Endodermal cell (in vitro differentiated cells): Measurements from ENCODE around the gene GLDN. TPM values are rescaled to one million over a fixed set of nuclear protein-coding genes. Genes with fewer than 3 reads are reported as not detected.

Experiments
- DNase-seq: peaks from one replicate; pipeline ENCODE4 v3.0.0-alpha.2; 2017
- H3K27ac ChIP-seq: 2 replicates; pipeline ENCODE4 v1.5.1; 2013; ENCODE audit warnings: mild to moderate bottlenecking, low read depth, low read length, moderate library complexity
- H3K27me3 ChIP-seq: 2 replicates; pipeline ENCODE4 v1.6.1; 2013; ENCODE audit warnings: mild to moderate bottlenecking, low read length, moderate library complexity; ENCODE audit not compliant: insufficient read depth, control insufficient read depth, poor library complexity, severe bottlenecking
- H3K36me3 ChIP-seq: 2 replicates; pipeline ENCODE4 v1.7.0; 2013; ENCODE audit warnings: mild to moderate bottlenecking, low read length, moderate library complexity; ENCODE audit not compliant: control insufficient read depth, insufficient read depth
- H3K4me1 ChIP-seq: one replicate; pipeline ENCODE4 v1.7.0; 2013; ENCODE audit warnings: low read length; ENCODE audit not compliant: control insufficient read depth, insufficient read depth
- H3K4me3 ChIP-seq: 2 replicates; pipeline ENCODE4 v1.5.1; 2013; ENCODE audit warnings: mild to moderate bottlenecking, low read length, moderate library complexity
- H3K9ac ChIP-seq: 2 replicates; pipeline ENCODE4 v1.6.1; 2013; ENCODE audit warnings: mild to moderate bottlenecking, low read length, moderate library complexity; ENCODE audit not compliant: poor library complexity, severe bottlenecking; ENCODE audit errors: extremely low read depth
- H3K9me3 ChIP-seq: 2 replicates; pipeline ENCODE4 v1.6.1; 2013; ENCODE audit warnings: mild to moderate bottlenecking, low read length, moderate library complexity; ENCODE audit not compliant: control insufficient read depth
- H3K27ac Mint-ChIP-seq: 2 replicates; pipeline ENCODE4 v1.8.0; 2020; ENCODE audit warnings: mixed read lengths
- H3K27me3 Mint-ChIP-seq: 2 replicates; pipeline ENCODE4 v1.8.0; 2021; ENCODE audit warnings: mild to moderate bottlenecking, mixed read lengths; ENCODE audit not compliant: insufficient read depth
- H3K36me3 Mint-ChIP-seq: 2 replicates; pipeline ENCODE4 v1.8.0; 2020; ENCODE audit warnings: low read depth, mixed read lengths
- H3K4me1 Mint-ChIP-seq: 2 replicates; pipeline ENCODE4 v1.8.0; 2020; ENCODE audit warnings: mixed read lengths
- H3K4me3 Mint-ChIP-seq: 2 replicates; pipeline ENCODE4 v1.8.0; 2020; ENCODE audit warnings: mild to moderate bottlenecking, moderate library complexity, mixed read lengths
- H3K9me3 Mint-ChIP-seq: 2 replicates; pipeline ENCODE4 v1.8.0; 2020; ENCODE audit warnings: mild to moderate bottlenecking, mixed read lengths
- WGBS, 2 experiments: methylation state at CpG; one replicate each; pipeline versions ENCODE4 v1.1.5 to v1.1.7; 2013; ENCODE audit warnings: missing lambda C conversion rate in 2 of 2, mixed read lengths in 1 of 2; ENCODE audit not compliant: insufficient coverage in 1 of 2, insufficient read length in 1 of 2; 5-methylcytosine and 5-hydroxymethylcytosine counted together
- total RNA-seq, 2 donors: library from RNA; stranded (reverse); fragmentation: NEBNext Ultra II Directional in 1 of 2; extraction: Animal tissue kit (Norgen Biotek cat#: 25700) in 1 of 2; gene quantifications; 2 replicates in 1 of 2; 3 replicates in 1 of 2; pipeline ENCODE4 v1.2.1, GENCODE V29; 2021
- TF ChIP-seq, protein P1 (sequence below): fragments of 200-600 bp; sonication (generic); conservative IDR thresholded peaks from 2 replicates; pipeline ENCODE4 v1.5.0; 2021; ENCODE audit warnings: antibody characterized with exemption, mild to moderate bottlenecking

GLDN gene
- total RNA-seq, 2 donors from 2014 or later = 0.62 to 1.7 TPM

DNA sequence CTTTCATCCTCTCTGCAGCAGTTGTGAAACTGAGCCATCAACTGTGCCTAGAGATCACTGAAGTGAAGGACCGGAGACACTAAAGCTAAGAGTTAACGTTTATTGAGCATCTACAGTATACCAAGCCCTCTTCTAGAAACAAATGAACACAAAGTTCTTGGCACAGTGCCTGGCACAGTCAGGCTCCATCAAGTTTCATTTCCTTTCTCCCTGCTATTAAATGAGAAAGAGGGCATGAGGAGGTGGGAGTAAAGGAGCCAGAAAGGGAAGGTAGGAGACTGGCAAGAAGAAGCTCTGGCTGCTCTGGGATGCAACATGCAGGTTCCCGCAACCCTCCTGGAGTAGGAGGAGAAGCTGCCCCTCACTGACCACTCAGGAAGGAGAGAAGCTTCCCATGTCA, 33.6 kb upstream of the GLDN start:
- no peak overlapping the region for H3K4me3 Mint-ChIP-seq
- Histone ChIP-seq H3K27ac (no peak overlapping the region), H3K27me3 (peaks cover 8% of the 10 kb centered on the region), H3K9ac (no peak overlapping the region), H3K4me3 (no peak overlapping the region), H3K9me3 (no peaks in the 10 kb centered on the region), H3K4me1 (no peaks in the 10 kb centered on the region), H3K36me3 (no peaks in the 10 kb centered on the region)
- H3K9me3 Mint-ChIP-seq = no peaks in the 10 kb centered on the region
- no peak overlapping the region for H3K27ac Mint-ChIP-seq
- WGBS, 2 experiments = 83 to 94% methylated on average over 1 to 3 of the region's 3 CpGs
- H3K36me3 Mint-ChIP-seq = no peaks in the 10 kb centered on the region
- TF ChIP-seq, protein P1, sequence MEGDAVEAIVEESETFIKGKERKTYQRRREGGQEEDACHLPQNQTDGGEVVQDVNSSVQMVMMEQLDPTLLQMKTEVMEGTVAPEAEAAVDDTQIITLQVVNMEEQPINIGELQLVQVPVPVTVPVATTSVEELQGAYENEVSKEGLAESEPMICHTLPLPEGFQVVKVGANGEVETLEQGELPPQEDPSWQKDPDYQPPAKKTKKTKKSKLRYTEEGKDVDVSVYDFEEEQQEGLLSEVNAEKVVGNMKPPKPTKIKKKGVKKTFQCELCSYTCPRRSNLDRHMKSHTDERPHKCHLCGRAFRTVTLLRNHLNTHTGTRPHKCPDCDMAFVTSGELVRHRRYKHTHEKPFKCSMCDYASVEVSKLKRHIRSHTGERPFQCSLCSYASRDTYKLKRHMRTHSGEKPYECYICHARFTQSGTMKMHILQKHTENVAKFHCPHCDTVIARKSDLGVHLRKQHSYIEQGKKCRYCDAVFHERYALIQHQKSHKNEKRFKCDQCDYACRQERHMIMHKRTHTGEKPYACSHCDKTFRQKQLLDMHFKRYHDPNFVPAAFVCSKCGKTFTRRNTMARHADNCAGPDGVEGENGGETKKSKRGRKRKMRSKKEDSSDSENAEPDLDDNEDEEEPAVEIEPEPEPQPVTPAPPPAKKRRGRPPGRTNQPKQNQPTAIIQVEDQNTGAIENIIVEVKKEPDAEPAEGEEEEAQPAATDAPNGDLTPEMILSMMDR = no peak
- H3K4me1 Mint-ChIP-seq = peaks cover 13% of the 10 kb centered on the region
- H3K27me3 Mint-ChIP-seq = peaks cover 37% of the 10 kb centered on the region
- no peak for DNase-seq

DNA sequence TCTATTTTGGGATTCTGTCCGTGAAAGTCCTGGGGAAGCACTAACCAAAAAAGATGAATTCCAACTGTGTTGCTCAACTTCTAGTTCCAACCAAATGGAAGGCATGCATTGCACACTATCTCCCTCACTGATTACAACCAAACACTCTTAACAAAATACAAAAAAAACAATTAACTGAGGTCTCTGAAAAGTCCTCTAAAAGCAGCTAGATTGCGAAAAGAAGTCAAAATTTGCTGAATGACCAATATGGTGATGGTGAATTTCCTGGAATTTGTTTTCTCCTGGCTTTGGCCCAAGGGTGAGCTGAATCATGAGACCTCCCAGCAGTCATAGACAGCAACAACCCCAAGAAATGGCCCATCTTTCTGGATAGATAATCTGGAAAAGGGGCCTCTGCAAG, 31.4 kb upstream of the GLDN start:
- no peak overlapping the region for H3K4me3 Mint-ChIP-seq
- Histone ChIP-seq H3K36me3 (no peaks in the 10 kb centered on the region), H3K9me3 (no peaks in the 10 kb centered on the region), H3K4me3 (no peak overlapping the region), H3K27me3 (peaks cover 13% of the 10 kb centered on the region), H3K27ac (no peak overlapping the region), H3K4me1 (peaks cover 4% of the 10 kb centered on the region), H3K9ac (no peak overlapping the region)
- H3K27ac Mint-ChIP-seq = no peak overlapping the region
- H3K36me3 Mint-ChIP-seq = no peaks in the 10 kb centered on the region
- no peak for DNase-seq
- WGBS, 2 experiments = 95 to 100% methylated on average over 1 to 2 of the region's 2 CpGs
- peaks cover 44% of the 10 kb centered on the region for H3K27me3 Mint-ChIP-seq
- TF ChIP-seq, protein P1 = no peak
- H3K9me3 Mint-ChIP-seq = no peaks in the 10 kb centered on the region
- H3K4me1 Mint-ChIP-seq = peaks cover 12% of the 10 kb centered on the region

DNA sequence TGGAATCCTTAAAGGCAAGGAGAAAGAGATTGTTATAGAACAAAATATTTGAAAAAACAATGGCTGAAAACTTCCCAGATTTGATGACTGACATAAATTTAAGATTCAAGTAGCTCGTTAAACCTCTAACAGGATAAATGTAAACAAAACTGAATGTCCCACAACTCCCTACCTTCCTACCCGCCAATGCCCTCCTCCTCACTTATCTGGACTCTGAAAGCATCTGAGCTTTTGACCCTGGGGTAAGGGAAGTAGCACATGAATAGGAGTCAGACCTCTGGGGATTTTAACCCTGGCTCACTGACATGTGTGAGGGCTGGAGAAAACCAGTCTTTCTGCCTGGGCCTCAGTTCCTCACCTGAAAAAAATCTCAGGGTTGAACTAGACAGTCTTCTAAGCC, 29.9 kb upstream of the GLDN start:
- TF ChIP-seq, protein P1 = no peak
- 92 to 100% methylated on average over 1 to 2 of the region's 2 CpGs for WGBS, 2 experiments
- no peak overlapping the region for H3K27ac ChIP-seq
- H3K36me3 Mint-ChIP-seq = no peaks in the 10 kb centered on the region
- no peak overlapping the region for H3K4me3 ChIP-seq
- no peaks in the 10 kb centered on the region for H3K9me3 ChIP-seq
- H3K36me3 ChIP-seq = no peaks in the 10 kb centered on the region
- H3K4me1 ChIP-seq = peaks cover 4% of the 10 kb centered on the region
- no peak overlapping the region for H3K9ac ChIP-seq
- no peak overlapping the region for H3K27ac Mint-ChIP-seq
- DNase-seq = no peak
- H3K4me3 Mint-ChIP-seq = no peak overlapping the region
- H3K27me3 ChIP-seq = peaks cover 22% of the 10 kb centered on the region
- peaks cover 13% of the 10 kb centered on the region for H3K4me1 Mint-ChIP-seq
- peaks cover 37% of the 10 kb centered on the region for H3K27me3 Mint-ChIP-seq
- H3K9me3 Mint-ChIP-seq = no peaks in the 10 kb centered on the region
